Trophoblast cell (in vitro differentiated cells and primary cell): ENCODE data around the gene OGT.
"Not testable (repeated sequence)": the region's sequence is repeated elsewhere in the genome, so short reads cannot be mapped to it uniquely, and the experiment has no call there.

Source experiments
- DNase-seq, 2 donors: peaks; one replicate each; pipeline ENCODE4 v3.0.0-alpha.2; 2016
- H2AFZ ChIP-seq: 2 replicates; pipeline ENCODE4 v1.6.1; 2013; ENCODE audit warnings: low read length, moderate library complexity, mild to moderate bottlenecking; ENCODE audit not compliant: insufficient read depth, poor library complexity
- H2AK5ac ChIP-seq: 2 replicates; pipeline ENCODE4 v1.6.1; 2013; ENCODE audit warnings: mild to moderate bottlenecking, low read length
- H2BK120ac ChIP-seq: 2 replicates; pipeline ENCODE4 v1.6.1; 2013; ENCODE audit warnings: low read length, mild to moderate bottlenecking, moderate library complexity; ENCODE audit not compliant: insufficient read depth, poor library complexity
- H2BK12ac ChIP-seq: 2 replicates; pipeline ENCODE4 v1.6.1; 2013; ENCODE audit warnings: mild to moderate bottlenecking, low read length, moderate library complexity
- H2BK5ac ChIP-seq: 2 replicates; pipeline ENCODE4 v1.6.1; 2013; ENCODE audit warnings: low read length, low read depth, moderate library complexity, mild to moderate bottlenecking; ENCODE audit not compliant: poor library complexity
- H3K14ac ChIP-seq: 2 replicates; pipeline ENCODE4 v1.6.1; 2013; ENCODE audit warnings: mild to moderate bottlenecking, low read length
- H3K18ac ChIP-seq: 2 replicates; pipeline ENCODE4 v1.6.1; 2013; ENCODE audit warnings: mild to moderate bottlenecking, low read length
- H3K23ac ChIP-seq: 2 replicates; pipeline ENCODE4 v1.6.1; 2013; ENCODE audit warnings: low read length
- H3K27ac ChIP-seq: 2 replicates; pipeline ENCODE4 v1.5.1; 2013; ENCODE audit warnings: low read depth, mild to moderate bottlenecking, inconsistent platforms, low read length, moderate library complexity
- H3K27me3 ChIP-seq: 2 replicates; pipeline ENCODE4 v1.6.1; 2013; ENCODE audit warnings: inconsistent platforms, mild to moderate bottlenecking, low read length, moderate library complexity; ENCODE audit not compliant: insufficient read depth
- H3K36me3 ChIP-seq, 2 experiments: 1 replicate in 1 of 2; 2 replicates in 1 of 2; pipeline ENCODE4 v1.6.1; 2013; ENCODE audit warnings: low read length in 2 of 2, mild to moderate bottlenecking in 2 of 2, moderate library complexity in 1 of 2; ENCODE audit not compliant: insufficient read depth in 2 of 2, control insufficient read depth in 1 of 2
- H3K4ac ChIP-seq: 2 replicates; pipeline ENCODE4 v1.6.1; 2013; ENCODE audit warnings: low read depth, mild to moderate bottlenecking, low read length, moderate library complexity
- H3K4me1 ChIP-seq, 2 experiments: 1 replicate in 1 of 2; 2 replicates in 1 of 2; pipeline ENCODE4 v1.6.1; 2013; ENCODE audit warnings: low read length in 2 of 2, mild to moderate bottlenecking in 2 of 2, moderate library complexity in 1 of 2; ENCODE audit not compliant: insufficient read depth in 2 of 2, control insufficient read depth in 1 of 2
- H3K4me2 ChIP-seq: 2 replicates; pipeline ENCODE4 v1.6.1; 2013; ENCODE audit warnings: inconsistent platforms, mild to moderate bottlenecking, low read length, moderate library complexity
- H3K4me3 ChIP-seq: 2 replicates; pipeline ENCODE4 v1.5.1; 2013; ENCODE audit warnings: mild to moderate bottlenecking, low read depth, low read length, inconsistent platforms
- H3K79me1 ChIP-seq: one replicate; pipeline ENCODE4 v1.6.1; 2013; ENCODE audit warnings: low read length
- H3K79me2 ChIP-seq: 2 replicates; pipeline ENCODE4 v1.6.1; 2013; ENCODE audit warnings: low read length, mild to moderate bottlenecking; ENCODE audit not compliant: control insufficient read depth, insufficient read depth, poor library complexity
- H3K9ac ChIP-seq: 2 replicates; pipeline ENCODE4 v1.6.1; 2013; ENCODE audit warnings: mild to moderate bottlenecking, low read length
- H3K9me3 ChIP-seq: 2 replicates; pipeline ENCODE4 v1.6.1; 2013; ENCODE audit warnings: low read depth, mild to moderate bottlenecking, control low read depth, inconsistent platforms, low read length; ENCODE audit not compliant: insufficient read depth
- H4K12ac ChIP-seq: 2 replicates; pipeline ENCODE4 v1.6.1; 2013; ENCODE audit warnings: low read depth, mild to moderate bottlenecking, low read length, moderate library complexity
- H4K8ac ChIP-seq: 2 replicates; pipeline ENCODE4 v1.6.1; 2013; ENCODE audit warnings: low read depth, mild to moderate bottlenecking, low read length, moderate library complexity
- H4K91ac ChIP-seq: one replicate; pipeline ENCODE4 v1.6.1; 2013; ENCODE audit warnings: low read depth, mild to moderate bottlenecking, low read length, moderate library complexity
- WGBS: extraction: QIAGEN DNeasy Blood & Tissue Kit; methylation state at CpG from one replicate; pipeline ENCODE4 v1.1.7; 2013; ENCODE audit warnings: missing lambda C conversion rate; ENCODE audit not compliant: insufficient read length, insufficient coverage; ENCODE audit errors: extremely low coverage; 5-methylcytosine and 5-hydroxymethylcytosine counted together

Gene OGT

DNA sequence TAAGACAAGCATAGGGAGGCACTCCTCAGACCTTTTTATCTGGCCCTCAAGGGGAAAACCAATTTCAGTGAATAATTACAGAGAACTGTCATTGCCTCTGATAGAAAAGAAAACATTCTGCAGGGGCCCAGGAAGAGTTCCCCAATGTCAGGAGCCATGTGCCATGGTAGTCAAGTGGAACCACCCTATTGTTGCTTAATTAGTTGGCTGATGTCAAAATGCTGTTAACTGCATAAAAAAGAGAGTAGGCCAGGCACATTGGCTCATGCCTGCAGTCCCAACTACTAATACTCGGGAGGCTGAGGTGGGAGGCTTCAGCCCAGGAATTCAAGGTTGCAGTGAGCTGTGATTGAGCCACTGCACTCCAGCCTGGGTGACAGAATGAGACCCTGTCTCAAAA lies 28.6 kb upstream of the OGT start:
- Histone ChIP-seq H3K4me3 (no peak overlapping the region), H2AK5ac (no peak overlapping the region), H3K23ac (no peak overlapping the region), H4K91ac (no peak overlapping the region), H2BK5ac (no peak overlapping the region), H3K27me3 (no peaks in the 10 kb centered on the region), H2AFZ (no peak overlapping the region), H2BK120ac (no peak overlapping the region), H3K9me3 (no peaks in the 10 kb centered on the region), H2BK12ac (no peak overlapping the region), H4K12ac (no peak overlapping the region), H3K18ac (no peak overlapping the region), H3K4me2 (no peak overlapping the region), H3K4me1 (no peaks in the 10 kb centered on the region), H3K79me1 (no peaks in the 10 kb centered on the region), H3K9ac (no peak overlapping the region), H4K8ac (no peak overlapping the region), H3K4ac (no peak overlapping the region), H3K14ac (no peak overlapping the region), H3K79me2 (no peaks in the 10 kb centered on the region), H3K27ac (no peak overlapping the region), H3K36me3 (no peaks in the 10 kb centered on the region)
- DNase-seq, result no peak
- WGBS, result no CpG with 5 or more reads among the region's 1 CpG

DNA sequence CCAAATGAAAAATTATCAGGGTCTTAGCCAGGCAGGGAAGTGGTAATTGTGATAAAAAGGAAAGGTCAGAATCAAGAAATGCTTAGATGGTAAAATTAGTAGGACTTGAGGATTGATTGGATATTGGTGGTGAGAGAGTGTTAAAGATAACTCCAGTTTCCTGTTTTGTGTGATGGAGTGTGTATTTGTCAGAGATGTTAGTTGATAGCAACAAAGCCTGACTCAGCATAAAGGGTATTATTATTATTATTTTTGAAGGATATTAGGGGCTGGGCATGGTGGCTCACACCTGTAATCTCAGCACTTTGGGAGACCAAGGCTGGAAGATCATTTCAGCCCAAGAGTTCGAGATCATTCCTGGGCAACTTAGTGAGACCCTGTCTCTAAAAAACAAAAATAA lies 23.6 kb upstream of the OGT start:
- no peak overlapping the region for H3K14ac ChIP-seq
- H3K36me3 ChIP-seq, result no peaks in the 10 kb centered on the region
- no peak overlapping the region for H4K12ac ChIP-seq
- no peaks in the 10 kb centered on the region for H3K79me2 ChIP-seq
- no peak overlapping the region for H3K27ac ChIP-seq
- no peak overlapping the region for H2AK5ac ChIP-seq
- H2BK120ac ChIP-seq, result no peak overlapping the region
- no peak overlapping the region for H3K9ac ChIP-seq
- H3K27me3 ChIP-seq, result no peaks in the 10 kb centered on the region
- H4K8ac ChIP-seq, result no peak overlapping the region
- no peak overlapping the region for H3K18ac ChIP-seq
- H3K79me1 ChIP-seq, result no peaks in the 10 kb centered on the region
- no peak for DNase-seq
- no peaks in the 10 kb centered on the region for H3K4me1 ChIP-seq
- H3K4me3 ChIP-seq, result no peak overlapping the region
- no peak overlapping the region for H3K23ac ChIP-seq
- H3K4me2 ChIP-seq, result no peak overlapping the region
- no peak overlapping the region for H4K91ac ChIP-seq
- H2AFZ ChIP-seq, result no peak overlapping the region
- no CpG with 5 or more reads among the region's 1 CpG for WGBS
- no peak overlapping the region for H3K4ac ChIP-seq
- no peaks in the 10 kb centered on the region for H3K9me3 ChIP-seq
- no peak overlapping the region for H2BK12ac ChIP-seq
- H2BK5ac ChIP-seq, result no peak overlapping the region

DNA sequence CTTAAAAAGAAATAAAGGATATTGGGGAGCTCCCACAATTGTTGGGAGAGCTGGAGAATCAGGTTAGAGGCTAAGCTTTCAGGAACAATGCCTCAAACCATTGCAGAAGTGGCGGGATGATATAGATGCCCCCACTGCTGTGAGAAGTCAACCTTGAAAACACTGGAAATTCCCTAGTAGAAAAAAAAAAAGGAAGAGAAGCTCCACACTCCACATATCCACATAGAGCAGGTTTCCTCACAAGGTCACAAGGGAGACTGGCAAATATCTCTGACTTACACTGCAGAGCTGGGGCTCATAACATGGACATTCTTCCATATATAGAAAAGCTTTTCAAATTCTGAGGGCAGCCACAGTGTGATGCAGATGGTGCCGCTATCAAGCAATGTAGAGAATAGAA lies 22.7 kb upstream of the OGT start:
- WGBS, result no CpG with 5 or more reads among the region's 2 CpGs
- Histone ChIP-seq H4K91ac (no peak overlapping the region), H3K4me2 (no peak overlapping the region), H2AFZ (no peak overlapping the region), H3K4me3 (no peak overlapping the region), H2AK5ac (no peak overlapping the region), H2BK12ac (no peak overlapping the region), H3K27me3 (no peaks in the 10 kb centered on the region), H3K23ac (no peak overlapping the region), H3K79me2 (no peaks in the 10 kb centered on the region), H3K18ac (no peak overlapping the region), H4K12ac (no peak overlapping the region), H2BK120ac (no peak overlapping the region), H3K4me1 (no peaks in the 10 kb centered on the region), H3K27ac (no peak overlapping the region), H4K8ac (no peak overlapping the region), H3K14ac (no peak overlapping the region), H2BK5ac (no peak overlapping the region), H3K36me3 (no peaks in the 10 kb centered on the region), H3K79me1 (no peaks in the 10 kb centered on the region), H3K4ac (no peak overlapping the region), H3K9me3 (no peaks in the 10 kb centered on the region), H3K9ac (no peak overlapping the region)
- no peak for DNase-seq

DNA sequence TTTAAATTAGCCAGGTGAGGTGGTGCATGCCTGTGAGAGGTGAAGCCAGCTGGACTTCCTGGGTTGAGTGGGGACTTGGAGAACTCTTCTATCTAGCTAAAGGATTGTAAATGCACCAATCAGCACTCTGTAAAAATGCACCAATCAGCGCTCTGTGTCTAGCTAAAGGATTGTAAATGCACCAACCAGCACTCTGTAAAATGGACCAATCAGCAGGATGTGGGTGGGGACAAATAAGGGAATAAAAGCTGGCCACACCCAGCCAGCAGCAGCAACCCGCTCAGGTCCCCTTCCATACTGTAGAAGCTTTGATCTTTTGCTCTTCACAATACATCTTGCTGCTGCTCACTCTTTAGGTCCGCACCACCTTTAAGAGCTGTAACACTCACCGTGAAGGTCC lies 19.2 kb upstream of the OGT start:
- H3K18ac ChIP-seq, H3K79me2 ChIP-seq, H3K36me3 ChIP-seq, H3K79me1 ChIP-seq, H4K8ac ChIP-seq, H3K4me1 ChIP-seq, H3K9ac ChIP-seq, H3K27me3 ChIP-seq, H2AFZ ChIP-seq, H2BK12ac ChIP-seq, H2BK5ac ChIP-seq, H3K4me3 ChIP-seq, H2AK5ac ChIP-seq, DNase-seq, H4K91ac ChIP-seq, H3K23ac ChIP-seq, H3K27ac ChIP-seq, H3K4me2 ChIP-seq, H3K9me3 ChIP-seq, H2BK120ac ChIP-seq, H3K14ac ChIP-seq, H3K4ac ChIP-seq, H4K12ac ChIP-seq: not testable (repeated sequence)
- no CpG with 5 or more reads among the region's 4 CpGs for WGBS
